Mammary epithelial cell (primary cell): ENCODE results near the gene TAF1B.

ENCODE experiments used
- CTCF ChIP-seq, 2 donors: IDR thresholded peaks in 1 of 2; conservative IDR thresholded peaks in 1 of 2; 2 replicates each; pipeline ENCODE4 v1.5.1; 2011 to 2012; ENCODE audit warnings: inconsistent platforms in 2 of 2, low read length in 2 of 2, mild to moderate bottlenecking in 2 of 2, control low read depth in 1 of 2, low read depth in 1 of 2; ENCODE audit not compliant: insufficient read depth in 1 of 2; ENCODE audit errors: extremely low read depth in 1 of 2
- EZH2 ChIP-seq: IDR thresholded peaks from 2 replicates; pipeline ENCODE4 v1.6.1; 2012; ENCODE audit warnings: low read length, inconsistent platforms, borderline replicate concordance

- TF ChIP-seq CTCF (conservative IDR thresholded peaks at IDR 0.05 in 1 of 2, IDR thresholded peaks at IDR 0.05 in 1 of 2; ENCODE audit: extremely low read depth in 1 of 2, insufficient read depth in 1 of 2, low read depth in 1 of 2, low read length in 2 of 2): no peak
- no peak for TF ChIP-seq EZH2
These were observed 29.0 kb upstream of the TAF1B start for GRCh38 chr2:9814129-9814868.
